Breast epithelium (tissue), 3 donors: ENCODE data around the gene CXCL3.

Experiments used
- CTCF ChIP-seq, 3 donors: fragments of 450-650 bp; IDR thresholded peaks; one replicate each; pipeline ENCODE4 v1.5.1; 2016 to 2017; ENCODE audit warnings: antibody characterized with exemption in 3 of 3, mild to moderate bottlenecking in 3 of 3, moderate library complexity in 3 of 3
- POLR2AphosphoS5 ChIP-seq, 3 donors: sonication (generic); formaldehyde crosslinking; IDR thresholded peaks; one replicate each; pipeline ENCODE4 v1.6.1; 2017; ENCODE audit warnings: antibody characterized with exemption in 3 of 3

GRCh38 chr4:73991742-73992000, 46.8 kb downstream of the CXCL3 start:
- no peak for TF ChIP-seq CTCF (IDR thresholded peaks at IDR 0.05)
- no peak for TF ChIP-seq POLR2AphosphoS5 (IDR thresholded peaks at IDR 0.05)
